GM12878 (cell line): Measurements from ENCODE around the gene DHRS1. TPM values are rescaled to one million over a fixed set of nuclear protein-coding genes. Genes with fewer than 3 reads are reported as not detected.
A peak's percentile ranks its signal among the peaks of the same experiment; 100 is the strongest.

ENCODE experiments used
- ATAC-seq: fragments of 200-7000 bp; cut with Tn5 transposase; 3 replicates; pipeline ENCODE4 v1.9.1; 2020; ENCODE audit warnings: mild to moderate bottlenecking, moderate library complexity
- BruUV-seq: library from RNA; stranded (reverse); fragments of 400-500 nt; replicated peaks from 2 replicates; lab custom pipeline; 2021; lab: Mats Ljungman, UMichigan
- CTCF ChIA-PET: fragments of 300-600 bp; sonication (Branson Sonifier 250); formaldehyde crosslinking; extraction: SDS; loops from one replicate; lab custom pipeline; 2021; ENCODE audit warnings: inconsistent platforms; lab: Yijun Ruan, JAX
- POLR2A ChIA-PET: fragments of 350-600 bp; formaldehyde crosslinking; extraction: SDS; loops from one replicate; lab custom pipeline; 2021; ENCODE audit warnings: inconsistent platforms; lab: Charles Lee
- RAD21 ChIA-PET: fragments of 300-600 bp; sonication (Branson Sonifier 250); formaldehyde crosslinking; loops from one replicate; lab custom pipeline; 2023; ENCODE audit warnings: antibody characterized with exemption; ENCODE audit not compliant: unreplicated experiment; lab: Charles Lee
- SMC1A ChIA-PET: fragments of 300-600 bp; sonication (Branson Sonifier 250); formaldehyde crosslinking; loops from one replicate; lab custom pipeline; 2023; ENCODE audit not compliant: unreplicated experiment, uncharacterized antibody; lab: Charles Lee
- DNase-seq: peaks from one replicate; pipeline ENCODE4 v3.0.0-alpha.2; 2011; ENCODE audit warnings: low read depth, low spot score
- FAIRE-seq: peaks from 3 replicates; lab custom pipeline; 2011; peaks lifted over from hg19 to GRCh38; lab: Jason Lieb, UNC
- H2AFZ ChIP-seq: 2 replicates; pipeline ENCODE4 v1.6.0; 2011; ENCODE audit warnings: low read depth, low read length, control low read depth; ENCODE audit not compliant: control insufficient read depth
- H3K27ac ChIP-seq: 2 replicates; pipeline ENCODE4 v1.5.1; 2011; ENCODE audit warnings: control low read depth; ENCODE audit not compliant: control insufficient read depth, insufficient read depth
- H3K27me3 ChIP-seq, 2 experiments: replicated peaks in 1 of 2; 2 replicates each; pipeline versions ENCODE4 v1.6.0 to v1.6.1; 2011; ENCODE audit warnings: low read length in 1 of 2; ENCODE audit not compliant: control insufficient read depth in 2 of 2, insufficient read depth in 2 of 2
- H3K36me3 ChIP-seq, 2 experiments: 2 replicates each; pipeline ENCODE4 v1.5.1; 2011; ENCODE audit warnings: low read length in 1 of 2; ENCODE audit not compliant: control insufficient read depth in 2 of 2, insufficient read depth in 2 of 2
- H3K4me1 ChIP-seq: 2 replicates; pipeline ENCODE4 v1.6.1; 2011; ENCODE audit warnings: mild to moderate bottlenecking, low read length, moderate library complexity, mixed read lengths; ENCODE audit not compliant: control insufficient read depth, insufficient read depth
- H3K4me2 ChIP-seq: 2 replicates; pipeline ENCODE4 v1.6.0; 2011; ENCODE audit warnings: control low read depth; ENCODE audit not compliant: control insufficient read depth, insufficient read depth
- H3K4me3 ChIP-seq: fragments of 200-600 bp; sonication (generic); 2 replicates; pipeline ENCODE4 v1.5.1; 2016
- H3K79me2 ChIP-seq: 2 replicates; pipeline ENCODE4 v1.6.0; 2011; ENCODE audit warnings: low read length; ENCODE audit not compliant: control insufficient read depth, insufficient read depth
- H3K9ac ChIP-seq: 2 replicates; pipeline ENCODE4 v1.8.0; 2011; ENCODE audit warnings: low read length, control low read depth, mixed read lengths; ENCODE audit not compliant: control insufficient read depth, insufficient read depth
- H3K9me3 ChIP-seq: replicated peaks from 3 replicates; pipeline ENCODE4 v1.5.1; 2011; ENCODE audit warnings: mild to moderate bottlenecking, low read length; ENCODE audit not compliant: control insufficient read depth, insufficient read depth
- H4K20me1 ChIP-seq: 2 replicates; pipeline ENCODE4 v1.6.0; 2011; ENCODE audit not compliant: control insufficient read depth, insufficient read depth
- BHLHE40 ChIP-seq, 2 experiments: fragments of 450-650 bp in 1 of 2; IDR thresholded peaks; 2 replicates each; pipeline ENCODE4 v1.6.1; 2011 to 2017; ENCODE audit warnings: low read depth in 2 of 2, borderline replicate concordance in 1 of 2, improper control_type of control experiment in 1 of 2, low read length in 1 of 2, mild to moderate bottlenecking in 1 of 2
- CBX3 ChIP-seq: fragments of 200-600 bp; sonication (generic); IDR thresholded peaks from 2 replicates; pipeline ENCODE4 v1.6.1; 2016; ENCODE audit warnings: low read depth, borderline replicate concordance
- IKZF2 ChIP-seq, 2 experiments: fragments of 450-650 bp; IDR thresholded peaks; 2 replicates each; pipeline ENCODE4 v1.6.1; 2017; ENCODE audit warnings: mild to moderate bottlenecking in 2 of 2, moderate library complexity in 2 of 2
- RAD51 ChIP-seq: fragments of 450-650 bp; IDR thresholded peaks from 2 replicates; pipeline ENCODE4 v1.6.1; 2016; ENCODE audit warnings: moderate library complexity, mild to moderate bottlenecking, inconsistent platforms
- SIX5 ChIP-seq: IDR thresholded peaks from 2 replicates; pipeline ENCODE4 v1.6.1; 2011; ENCODE audit warnings: mild to moderate bottlenecking, low read depth, low read length, moderate library complexity; ENCODE audit not compliant: severe bottlenecking
- SPI1 ChIP-seq: IDR thresholded peaks from 2 replicates; pipeline ENCODE4 v1.6.1; 2011; ENCODE audit warnings: low read depth, mild to moderate bottlenecking, low read length, moderate library complexity, borderline replicate concordance; ENCODE audit not compliant: insufficient read depth
- WGBS: methylation state at CpG from one replicate; pipeline ENCODE4 v1.1.6; 2016; ENCODE audit warnings: low lambda C conversion rate; ENCODE audit not compliant: insufficient replicate concordance, insufficient coverage; ENCODE audit errors: missing lambda C conversion rate; 5-methylcytosine and 5-hydroxymethylcytosine counted together
- in situ Hi-C: fragments of 300-500 bp; cut with MboI; formaldehyde crosslinking; loops from 9 replicates; pipeline ENCODE4 v1.14.3; 2018; ENCODE audit warnings: mixed read lengths
- intact Hi-C: fragments of 100-400 bp; cut with micrococcal nuclease; formaldehyde crosslinking; loops from one replicate; pipeline ENCODE4 v1.14.2; 2022; ENCODE audit not compliant: unreplicated experiment
- polyA plus RNA-seq, 11 experiments: library from polyadenylated mRNA; depleted of rRNA in 4 of 11; unstranded in 6 of 11; stranded (reverse) in 5 of 11; fragments of >200 nt; fragmentation: Nextera tagmentation in 4 of 11; fragmentation: Illumina TruSeq in 1 of 11; extraction: Ambion mirVana in 4 of 11; extraction: Trizol in 1 of 11; gene quantifications; 1 replicate in 1 of 11; 2 replicates in 10 of 11; pipeline versions ENCODE4 v1.2.1 to v1.2.3, GENCODE V29; 2011 to 2016; ENCODE audit warnings: inconsistent platforms in 2 of 11, missing spikeins in 2 of 11, low read depth in 1 of 11
- total RNA-seq, 4 experiments: library from RNA; depleted of rRNA in 3 of 4; stranded (reverse); fragments of >200 nt in 3 of 4; fragmentation: Illumina TruSeq in 1 of 4; extraction: Trizol in 1 of 4; gene quantifications; 2 replicates each; pipeline versions ENCODE4 v1.2.1 to v1.2.3, GENCODE V29; 2013 to 2021
- TF ChIP-seq, protein P1 (sequence below): fragments of 450-650 bp; IDR thresholded peaks from 2 replicates; pipeline ENCODE4 v1.6.1; 2016; ENCODE audit warnings: mild to moderate bottlenecking
- TF ChIP-seq, protein P2 (sequence below): fragments of 450-650 bp; IDR thresholded peaks from 2 replicates; pipeline ENCODE4 v1.6.1; 2016; ENCODE audit warnings: mild to moderate bottlenecking
- TF ChIP-seq, protein P3 (sequence below): fragments of 450-650 bp; IDR thresholded peaks from 2 replicates; pipeline ENCODE4 v1.6.1; 2017; ENCODE audit warnings: mild to moderate bottlenecking, moderate library complexity

Gene DHRS1
- total and polyA plus RNA-seq, 10 of the 15 experiments (the other 5 are each of a cell fraction or from before 2014, with no cell fraction given), result 12.1 to 45.0 (median 25.7) TPM

- TF ChIP-seq, protein P1, sequence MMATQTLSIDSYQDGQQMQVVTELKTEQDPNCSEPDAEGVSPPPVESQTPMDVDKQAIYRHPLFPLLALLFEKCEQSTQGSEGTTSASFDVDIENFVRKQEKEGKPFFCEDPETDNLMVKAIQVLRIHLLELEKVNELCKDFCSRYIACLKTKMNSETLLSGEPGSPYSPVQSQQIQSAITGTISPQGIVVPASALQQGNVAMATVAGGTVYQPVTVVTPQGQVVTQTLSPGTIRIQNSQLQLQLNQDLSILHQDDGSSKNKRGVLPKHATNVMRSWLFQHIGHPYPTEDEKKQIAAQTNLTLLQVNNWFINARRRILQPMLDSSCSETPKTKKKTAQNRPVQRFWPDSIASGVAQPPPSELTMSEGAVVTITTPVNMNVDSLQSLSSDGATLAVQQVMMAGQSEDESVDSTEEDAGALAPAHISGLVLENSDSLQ, result peak; percentile 62; the same call in 1 of the 2 replicates
- TF ChIP-seq BHLHE40 (IDR thresholded peaks at IDR 0.05; ENCODE audit: borderline replicate concordance in 1 of 2, low read depth in 2 of 2, low read length in 1 of 2), result peak in 1 of 2 experiments; percentile 7; a peak in 1 of 4 replicates
- TF ChIP-seq, all 136 proteins: peak for 6
These were observed 9.8 kb downstream of the DHRS1 start (continued) for GRCh38 chr14:24289649-24290280.

GRCh38 chr14:24286996-24287395 lies 12.6 kb downstream of the DHRS1 start:
- TF ChIP-seq, protein P2, sequence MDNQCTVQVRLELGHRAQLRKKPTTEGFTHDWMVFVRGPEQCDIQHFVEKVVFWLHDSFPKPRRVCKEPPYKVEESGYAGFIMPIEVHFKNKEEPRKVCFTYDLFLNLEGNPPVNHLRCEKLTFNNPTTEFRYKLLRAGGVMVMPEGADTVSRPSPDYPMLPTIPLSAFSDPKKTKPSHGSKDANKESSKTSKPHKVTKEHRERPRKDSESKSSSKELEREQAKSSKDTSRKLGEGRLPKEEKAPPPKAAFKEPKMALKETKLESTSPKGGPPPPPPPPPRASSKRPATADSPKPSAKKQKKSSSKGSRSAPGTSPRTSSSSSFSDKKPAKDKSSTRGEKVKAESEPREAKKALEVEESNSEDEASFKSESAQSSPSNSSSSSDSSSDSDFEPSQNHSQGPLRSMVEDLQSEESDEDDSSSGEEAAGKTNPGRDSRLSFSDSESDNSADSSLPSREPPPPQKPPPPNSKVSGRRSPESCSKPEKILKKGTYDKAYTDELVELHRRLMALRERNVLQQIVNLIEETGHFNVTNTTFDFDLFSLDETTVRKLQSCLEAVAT, result no peak
- TF ChIP-seq SPI1 (no peak), SIX5 (no peak), RAD51 (no peak), IKZF2 (IDR thresholded peaks at IDR 0.05) (no peak), CBX3 (no peak)
- TF ChIP-seq, protein P3, sequence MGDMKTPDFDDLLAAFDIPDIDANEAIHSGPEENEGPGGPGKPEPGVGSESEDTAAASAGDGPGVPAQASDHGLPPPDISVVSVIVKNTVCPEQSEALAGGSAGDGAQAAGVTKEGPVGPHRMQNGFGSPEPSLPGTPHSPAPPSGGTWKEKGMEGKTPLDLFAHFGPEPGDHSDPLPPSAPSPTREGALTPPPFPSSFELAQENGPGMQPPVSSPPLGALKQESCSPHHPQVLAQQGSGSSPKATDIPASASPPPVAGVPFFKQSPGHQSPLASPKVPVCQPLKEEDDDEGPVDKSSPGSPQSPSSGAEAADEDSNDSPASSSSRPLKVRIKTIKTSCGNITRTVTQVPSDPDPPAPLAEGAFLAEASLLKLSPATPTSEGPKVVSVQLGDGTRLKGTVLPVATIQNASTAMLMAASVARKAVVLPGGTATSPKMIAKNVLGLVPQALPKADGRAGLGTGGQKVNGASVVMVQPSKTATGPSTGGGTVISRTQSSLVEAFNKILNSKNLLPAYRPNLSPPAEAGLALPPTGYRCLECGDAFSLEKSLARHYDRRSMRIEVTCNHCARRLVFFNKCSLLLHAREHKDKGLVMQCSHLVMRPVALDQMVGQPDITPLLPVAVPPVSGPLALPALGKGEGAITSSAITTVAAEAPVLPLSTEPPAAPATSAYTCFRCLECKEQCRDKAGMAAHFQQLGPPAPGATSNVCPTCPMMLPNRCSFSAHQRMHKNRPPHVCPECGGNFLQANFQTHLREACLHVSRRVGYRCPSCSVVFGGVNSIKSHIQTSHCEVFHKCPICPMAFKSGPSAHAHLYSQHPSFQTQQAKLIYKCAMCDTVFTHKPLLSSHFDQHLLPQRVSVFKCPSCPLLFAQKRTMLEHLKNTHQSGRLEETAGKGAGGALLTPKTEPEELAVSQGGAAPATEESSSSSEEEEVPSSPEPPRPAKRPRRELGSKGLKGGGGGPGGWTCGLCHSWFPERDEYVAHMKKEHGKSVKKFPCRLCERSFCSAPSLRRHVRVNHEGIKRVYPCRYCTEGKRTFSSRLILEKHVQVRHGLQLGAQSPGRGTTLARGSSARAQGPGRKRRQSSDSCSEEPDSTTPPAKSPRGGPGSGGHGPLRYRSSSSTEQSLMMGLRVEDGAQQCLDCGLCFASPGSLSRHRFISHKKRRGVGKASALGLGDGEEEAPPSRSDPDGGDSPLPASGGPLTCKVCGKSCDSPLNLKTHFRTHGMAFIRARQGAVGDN, result no peak
- TF ChIP-seq, all 136 proteins: peak for 0
- no peak for DNase-seq

More at GRCh38 chr14:24286996-24287395, 12.6 kb downstream of the DHRS1 start:
- H4K20me1 ChIP-seq, result no peaks in the 10 kb centered on the region
- in situ Hi-C loops (no loop called here), intact Hi-C loops (no loop called here)
- H3K4me1 ChIP-seq, result peaks cover 11% of the 10 kb centered on the region
- BruUV-seq, result no TSS peak
- no peaks in the 10 kb centered on the region for H3K27me3 ChIP-seq
- POLR2A ChIA-PET, result interaction anchor here (0.8 to 1.3 kb wide), 3 partner anchors 10 to 45 kb away, joined by 3 read pairs; partner anchors contain the start of gene TINF2
- H3K79me2 ChIP-seq, result no peaks in the 10 kb centered on the region
- no peak overlapping the region for H3K4me3 ChIP-seq
- H3K4me2 ChIP-seq, result no peak overlapping the region
- H3K27ac ChIP-seq, result no peak overlapping the region
- 84% methylated on average over 5 of the region's 5 CpGs for WGBS
- FAIRE-seq (no peak), ATAC-seq (no peak)
- CTCF ChIA-PET, result no interaction called here
- RAD21 ChIA-PET, result no interaction called here
- no peak overlapping the region for H3K9ac ChIP-seq
- no peaks in the 10 kb centered on the region for H3K9me3 ChIP-seq
- SMC1A ChIA-PET, result interaction anchor here (1.2 kb wide), 1 partner anchor 10 kb away, joined by 4 read pairs; no protein-coding TSS in a partner anchor
- peaks cover 8 to 11% of the 10 kb centered on the region in 2 experiments for H3K36me3 ChIP-seq
- no peak overlapping the region for H2AFZ ChIP-seq
